Hepatic stellate cell (primary cell): Measurements from ENCODE around the gene RNU1-1.
"Not testable (repeated sequence)": the region's sequence is repeated elsewhere in the genome, so short reads cannot be mapped to it uniquely, and the experiment has no call there.

Experiments used
- DNase-seq: peaks from one replicate; pipeline ENCODE4 v3.0.0; 2011; ENCODE audit warnings: low spot score

RNU1-1 gene

DNA sequence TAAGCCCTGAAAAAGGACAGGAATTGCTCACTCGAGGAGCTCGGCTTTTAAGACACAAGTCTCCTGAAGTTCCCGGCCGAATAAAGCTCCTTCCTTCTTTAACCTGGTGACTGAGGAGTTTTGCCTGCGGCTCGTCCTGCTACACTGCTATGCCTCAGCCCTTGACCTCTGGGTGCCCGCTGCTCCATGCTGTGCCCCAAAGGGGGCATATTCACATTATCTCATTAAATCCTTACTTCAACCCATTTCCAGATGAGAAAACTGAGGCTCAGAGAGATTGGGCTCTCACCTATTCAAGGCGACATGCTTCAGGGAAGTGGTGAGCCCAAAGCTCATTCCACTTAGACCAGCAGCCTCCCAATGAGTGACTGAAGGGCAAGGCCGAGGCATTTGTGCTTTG is 20.4 kb downstream of the RNU1-1 start:
- DNase-seq = not testable (repeated sequence)

DNA sequence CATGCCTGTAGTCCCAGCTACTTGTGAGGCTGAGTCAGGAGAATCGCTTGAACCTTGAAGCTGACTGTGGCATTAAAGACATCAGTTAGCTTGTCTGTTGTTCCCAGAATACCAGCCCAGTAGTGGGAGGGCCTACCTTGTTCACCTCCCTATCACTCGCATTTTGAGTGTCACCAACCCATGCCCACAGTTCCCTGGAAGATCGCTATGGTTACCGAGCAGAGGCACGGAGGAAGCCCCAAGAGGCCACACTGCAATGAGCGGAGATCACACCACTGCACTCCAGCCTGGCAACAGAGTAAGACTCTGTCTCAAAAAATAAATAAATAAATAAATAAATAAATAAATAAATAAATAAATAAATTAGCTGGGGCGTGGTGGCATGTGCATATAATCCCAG is 21.1 kb downstream of the RNU1-1 start:
- DNase-seq = not testable (repeated sequence)

DNA sequence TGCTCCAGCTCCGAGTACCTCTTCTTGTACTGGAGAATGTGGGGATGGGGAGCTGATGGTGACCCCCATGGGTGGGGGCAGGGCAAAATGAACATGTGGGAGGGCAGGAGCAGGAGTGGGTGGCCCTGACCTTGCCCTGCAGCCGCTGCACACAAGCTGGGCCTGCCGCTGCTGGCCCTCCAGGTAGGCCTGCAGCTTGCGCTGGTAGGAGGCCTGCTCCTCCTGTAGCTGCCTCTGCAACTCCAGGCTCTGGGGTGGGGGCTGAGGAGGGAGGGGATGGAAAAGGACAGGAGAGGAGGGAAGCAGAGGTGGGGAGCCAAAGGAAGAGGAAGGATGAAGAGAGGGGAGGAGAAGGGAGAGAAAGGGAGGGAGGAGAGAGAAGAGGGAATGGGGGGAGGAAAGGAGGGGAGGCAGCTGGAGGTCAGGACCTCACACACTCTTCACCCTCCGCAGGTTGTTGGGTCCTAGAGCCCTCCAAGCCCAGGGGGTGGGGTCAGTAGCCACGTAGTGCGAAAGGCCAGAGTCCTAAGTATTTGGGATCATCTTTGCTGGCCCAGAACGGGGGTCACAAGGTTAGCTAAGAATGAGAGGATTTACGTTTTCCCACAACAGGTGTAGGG is 22.9 kb downstream of the RNU1-1 start:
- DNase-seq = no peak

DNA sequence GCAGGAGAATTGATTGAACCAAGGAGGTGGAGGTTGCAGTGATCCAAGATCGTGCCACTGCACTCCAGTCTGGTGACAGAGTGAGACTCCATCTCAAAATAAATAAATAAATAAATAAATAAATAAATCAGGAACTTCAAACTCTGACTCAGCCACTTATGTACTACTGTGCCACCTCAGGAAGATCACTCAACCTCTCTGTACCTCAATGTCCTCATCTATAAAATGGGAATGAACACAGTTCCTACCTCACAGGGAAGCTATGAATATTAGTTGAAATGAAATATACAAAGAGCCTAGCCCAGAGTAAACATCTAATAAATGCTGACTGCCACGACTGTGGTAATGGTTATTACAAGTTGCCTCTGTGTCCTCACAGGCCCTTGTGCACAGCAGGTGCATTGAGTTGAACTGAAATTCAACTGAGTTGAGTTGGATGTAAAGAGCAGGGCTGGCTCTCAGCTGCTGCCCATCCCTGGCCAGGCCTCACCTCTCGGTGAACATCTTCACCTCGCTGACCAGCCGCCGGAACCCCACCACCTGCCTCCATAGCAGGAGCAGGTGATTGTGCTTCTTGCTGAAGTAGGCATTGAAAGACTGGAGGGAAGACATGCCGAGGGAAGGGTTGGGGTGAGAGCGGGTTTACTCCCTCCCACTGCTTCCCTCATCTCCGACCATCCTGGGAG is 24.7 kb downstream of the RNU1-1 start:
- DNase-seq = not testable (repeated sequence)

DNA sequence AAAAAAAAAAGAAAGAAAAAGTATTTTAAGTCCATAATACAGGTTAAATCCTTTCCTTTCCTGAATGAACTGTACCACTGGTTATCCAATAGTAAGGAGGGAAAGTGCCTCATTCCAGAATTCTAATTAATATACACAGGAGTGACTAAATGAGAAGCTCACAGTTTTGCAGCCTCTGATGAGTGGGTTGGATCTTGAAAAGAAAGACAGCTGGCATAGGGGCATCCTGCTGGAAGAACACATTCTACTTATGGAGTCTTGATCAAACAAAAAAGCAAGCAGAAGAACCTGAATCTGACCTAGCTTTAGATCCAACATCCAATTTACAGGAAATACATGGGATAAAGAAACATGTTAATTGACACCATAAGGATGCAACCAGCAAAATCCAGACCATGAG is 27.1 kb downstream of the RNU1-1 start:
- not testable (repeated sequence) for DNase-seq

DNA sequence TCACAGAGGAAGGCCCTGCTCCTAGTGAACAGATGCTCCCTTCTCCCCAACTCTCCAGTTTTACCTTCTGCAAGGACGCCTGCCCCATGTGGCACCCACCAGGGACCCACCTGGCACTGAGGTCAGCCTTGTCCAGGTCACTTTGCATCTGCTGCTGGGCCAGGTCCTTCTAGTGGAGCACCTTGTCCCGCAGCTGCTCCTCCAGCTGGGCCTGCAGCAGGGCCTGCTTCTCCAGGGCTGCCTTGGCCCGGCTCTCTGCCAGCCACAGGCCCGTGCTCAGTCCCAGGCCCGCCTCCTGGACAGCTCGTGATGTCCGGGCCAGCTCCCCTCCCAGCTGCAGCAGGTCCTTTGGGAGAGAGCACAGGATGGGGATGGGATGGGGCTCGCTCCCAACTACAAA is 27.8 kb downstream of the RNU1-1 start:
- DNase-seq = not testable (repeated sequence)

DNA sequence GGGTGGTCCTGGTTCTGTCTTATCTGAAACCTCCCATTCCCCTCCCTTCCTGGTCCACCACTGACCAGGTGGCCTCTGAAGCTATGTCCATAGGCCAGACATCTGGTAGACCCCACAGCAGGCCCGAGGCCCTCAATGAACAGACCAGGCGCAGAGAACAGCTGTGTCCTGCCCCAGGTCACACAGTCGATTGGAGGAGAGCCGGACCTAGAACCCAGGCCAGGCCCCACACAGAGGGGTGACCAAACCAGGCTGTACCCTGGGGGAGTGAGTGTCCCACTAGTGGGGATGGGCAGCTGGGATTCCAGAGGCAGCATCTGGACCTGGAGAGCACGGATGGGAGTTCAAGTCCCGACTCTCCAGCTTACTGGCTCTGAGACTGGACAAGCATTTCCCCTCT is 29.2 kb downstream of the RNU1-1 start:
- DNase-seq = no peak

DNA sequence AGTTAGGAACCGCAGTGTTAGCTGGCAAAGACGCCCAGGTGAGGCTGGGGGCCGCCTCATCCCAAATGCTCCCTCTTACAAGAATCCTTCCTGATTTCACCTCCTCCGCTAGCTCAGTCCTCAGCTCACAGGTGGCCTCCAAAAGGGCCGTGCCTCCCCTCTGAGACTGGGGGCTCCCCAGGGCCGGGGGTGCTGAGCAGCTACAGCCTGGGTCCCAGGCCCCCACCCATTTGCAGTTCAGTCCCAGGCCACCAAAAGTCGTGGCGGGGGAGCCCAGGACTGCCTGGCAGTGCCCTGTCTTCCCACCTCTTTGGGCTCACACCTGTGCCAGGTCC is 29.6 kb downstream of the RNU1-1 start:
- DNase-seq = no peak

DNA sequence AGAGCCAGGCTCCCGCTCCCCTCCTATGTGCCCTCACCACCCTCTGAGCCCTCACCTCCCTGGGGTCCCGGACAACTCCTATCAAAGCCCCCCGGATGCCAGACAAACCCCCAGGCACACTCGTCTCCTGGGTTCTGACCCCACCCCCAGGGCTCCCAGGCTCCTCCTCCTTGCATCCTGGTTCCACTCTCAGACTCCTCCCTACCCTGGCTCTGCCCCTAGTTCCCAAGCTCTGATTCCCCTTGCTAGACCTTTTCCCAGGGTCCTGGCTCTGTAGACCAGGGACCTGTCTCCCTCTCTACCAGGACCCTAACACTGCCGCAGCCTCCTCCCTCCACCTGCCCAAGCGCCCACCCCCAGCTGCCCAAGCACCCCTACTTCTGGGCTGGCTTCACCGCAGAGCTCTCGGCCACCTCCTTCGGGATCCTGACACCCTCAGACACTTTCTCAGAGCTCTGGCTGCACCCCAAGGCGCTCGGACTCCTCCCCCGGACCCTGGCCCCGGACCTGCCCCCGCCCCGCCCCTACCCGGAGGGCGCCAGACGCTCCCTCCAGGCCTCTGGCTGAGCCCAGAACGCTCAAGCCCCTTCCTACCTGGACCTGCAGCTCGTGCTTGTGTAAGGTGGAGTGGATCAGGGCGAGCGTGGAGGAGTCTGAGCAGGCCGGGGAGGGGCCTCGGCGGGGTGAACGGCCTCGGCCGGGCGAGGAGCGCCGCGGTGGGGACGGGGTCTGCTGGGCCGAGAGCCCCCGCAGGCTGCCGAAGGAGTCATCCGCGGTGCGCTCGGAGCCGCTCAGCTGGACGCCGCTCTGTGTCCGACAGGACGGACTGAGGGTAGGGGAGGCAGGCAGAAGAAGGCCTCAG is 30.2 kb downstream of the RNU1-1 start:
- not testable (repeated sequence) for DNase-seq

DNA sequence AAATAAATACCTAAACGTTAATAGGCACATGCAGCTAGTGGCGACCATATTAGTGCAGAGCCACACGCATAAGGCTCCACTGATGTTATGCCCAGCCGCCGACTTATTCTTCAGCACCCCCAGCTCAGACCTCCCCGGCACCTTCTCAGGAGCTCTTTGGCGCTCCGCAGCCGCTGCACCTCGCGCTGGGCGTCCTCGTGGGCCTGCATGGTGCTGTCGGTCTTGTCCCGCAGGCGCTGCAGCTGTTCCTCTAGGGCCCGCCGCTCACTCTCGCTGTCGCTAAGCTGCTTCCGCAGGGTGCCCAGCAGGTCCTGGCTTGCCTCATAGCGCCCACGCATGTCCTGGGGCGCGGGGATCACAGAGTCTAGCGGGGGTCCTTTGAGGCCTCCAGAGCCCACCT is 30.9 kb downstream of the RNU1-1 start:
- not testable (repeated sequence) for DNase-seq

DNA sequence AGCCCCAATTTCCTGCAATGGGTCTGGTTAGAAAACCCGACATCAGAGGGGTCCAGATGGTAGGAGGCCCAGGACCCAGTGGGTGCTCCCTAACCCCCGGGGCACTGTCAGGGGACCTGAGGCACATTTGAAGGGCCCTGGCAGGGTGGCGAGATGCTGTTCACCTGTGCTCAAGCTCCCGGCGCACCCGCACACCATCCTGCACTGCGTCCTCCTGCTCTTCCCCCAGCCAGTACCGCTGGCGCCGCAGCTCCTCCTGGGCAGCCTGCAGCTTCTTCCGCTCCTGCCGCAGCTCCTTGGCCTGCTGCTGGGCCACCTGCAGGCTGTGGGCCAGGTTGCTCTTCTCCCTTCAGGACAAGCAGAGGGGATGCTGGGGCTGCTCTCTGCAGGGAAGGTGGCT is 36.0 kb downstream of the RNU1-1 start:
- DNase-seq = no peak

DNA sequence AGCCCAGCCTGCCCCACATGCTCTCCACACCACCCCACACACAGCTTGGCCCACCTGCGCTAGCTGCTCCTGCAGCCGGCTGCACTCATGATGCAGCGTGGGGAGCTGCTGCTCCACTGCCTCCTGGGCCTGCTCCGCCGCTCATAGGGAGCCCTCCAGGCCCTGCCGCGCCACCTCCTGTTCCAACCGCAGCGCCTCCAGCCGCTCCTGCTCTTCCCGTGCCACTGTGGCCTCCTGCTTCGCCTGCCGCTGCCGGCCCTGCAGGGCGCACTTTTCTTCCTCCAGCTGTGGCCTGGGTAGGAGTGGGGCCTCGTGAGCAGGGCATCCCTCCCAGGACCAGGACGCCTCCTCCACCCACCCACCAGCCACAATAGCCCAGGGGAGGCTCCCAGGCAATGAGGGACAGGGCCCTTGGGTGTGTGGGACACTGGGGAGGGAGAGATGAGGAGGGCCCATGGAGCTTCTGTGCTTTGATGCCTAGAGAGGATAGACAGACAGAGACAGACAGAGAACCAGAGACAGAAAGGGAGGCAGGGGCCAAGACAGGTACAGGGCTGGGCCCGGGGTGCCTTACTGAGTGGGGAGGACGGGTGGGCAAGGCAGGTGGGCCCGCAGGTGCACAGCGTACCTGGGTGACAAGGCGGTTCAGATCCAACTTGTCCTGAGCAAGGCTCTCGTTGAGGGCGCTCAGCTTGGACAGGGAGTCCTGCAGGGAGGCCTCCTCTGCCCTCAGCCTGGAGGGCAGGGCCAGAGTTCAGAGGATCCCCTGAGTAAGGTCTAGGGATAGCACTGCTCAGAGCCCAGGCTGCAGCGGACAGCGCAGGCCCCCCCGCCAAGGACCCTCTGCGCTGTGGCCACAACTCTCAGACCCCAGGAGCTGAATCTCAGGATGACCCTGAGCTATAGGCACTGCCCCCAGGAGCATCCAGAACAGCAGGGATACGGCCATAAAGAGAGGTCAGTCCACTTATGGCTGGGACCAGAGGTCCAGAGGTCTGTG is 38.0 kb downstream of the RNU1-1 start:
- not testable (repeated sequence) for DNase-seq

DNA sequence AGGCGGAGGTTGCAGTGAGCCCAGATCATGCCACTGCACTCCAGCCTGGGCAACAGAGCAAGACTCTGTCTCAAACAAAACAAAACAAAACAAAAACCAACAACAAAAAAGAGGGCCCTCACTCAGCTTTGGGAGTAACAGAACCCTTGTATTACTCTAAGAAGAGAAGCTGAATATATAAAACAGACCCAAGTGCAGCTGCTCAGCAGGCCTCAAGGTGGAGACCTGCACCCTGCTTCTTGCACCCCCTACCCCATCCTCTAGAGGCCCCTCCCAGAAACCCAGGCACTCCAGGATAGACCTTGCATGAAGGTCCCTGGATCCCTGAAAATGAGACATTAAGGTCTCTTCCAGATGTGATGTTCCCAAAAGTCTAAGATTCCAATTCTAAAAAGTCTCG is 39.2 kb downstream of the RNU1-1 start:
- not testable (repeated sequence) for DNase-seq

DNA sequence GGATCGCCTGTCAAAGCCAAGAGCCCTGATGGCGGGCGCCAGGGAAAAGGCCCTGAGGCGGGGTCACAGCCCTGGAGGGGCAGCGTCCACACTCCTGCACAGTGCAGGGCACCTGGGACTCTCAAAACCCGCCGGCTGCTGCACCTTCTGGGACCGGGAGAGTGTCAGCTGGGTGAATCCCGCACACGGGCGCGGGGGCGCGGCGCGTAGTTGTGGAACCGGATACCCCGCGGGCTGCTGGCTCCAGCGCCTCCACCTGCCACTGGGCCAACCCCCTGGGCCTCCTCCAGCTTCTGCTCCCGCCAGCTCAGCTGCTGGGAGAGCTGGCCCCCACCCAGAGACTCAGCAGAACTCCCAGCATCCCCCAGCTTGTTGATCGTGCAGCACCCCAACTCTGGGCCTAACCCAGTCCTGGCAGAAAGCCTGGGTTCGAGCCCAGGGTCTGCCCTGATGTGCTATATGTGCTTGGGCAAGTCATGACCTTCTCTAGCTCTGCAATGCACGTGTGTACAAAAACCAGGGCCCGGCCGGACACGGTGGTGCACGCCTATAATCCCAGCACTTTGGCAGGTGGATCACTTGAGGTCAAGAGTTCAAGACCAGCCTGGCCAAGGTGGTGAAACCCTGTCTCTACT is 39.8 kb downstream of the RNU1-1 start:
- no peak for DNase-seq

DNA sequence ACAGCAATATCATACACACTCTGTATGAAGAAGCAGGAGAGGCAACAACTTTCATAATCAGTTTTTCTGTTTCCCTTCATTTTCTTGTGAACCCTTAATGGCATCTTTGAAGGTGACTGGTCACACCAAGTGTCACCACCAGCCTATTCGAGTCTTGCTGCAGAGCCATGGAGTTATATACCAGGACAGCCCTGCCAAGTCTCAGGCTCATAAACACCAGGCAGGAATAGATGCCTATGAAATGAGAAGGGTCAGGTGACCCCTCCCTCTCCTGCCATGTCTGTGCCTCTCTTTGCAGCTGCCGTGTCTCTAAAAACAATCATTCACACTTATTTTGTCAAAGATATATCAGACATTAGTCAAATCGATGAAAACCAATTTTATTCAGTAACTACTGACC is 45.5 kb downstream of the RNU1-1 start:
- no peak for DNase-seq

DNA sequence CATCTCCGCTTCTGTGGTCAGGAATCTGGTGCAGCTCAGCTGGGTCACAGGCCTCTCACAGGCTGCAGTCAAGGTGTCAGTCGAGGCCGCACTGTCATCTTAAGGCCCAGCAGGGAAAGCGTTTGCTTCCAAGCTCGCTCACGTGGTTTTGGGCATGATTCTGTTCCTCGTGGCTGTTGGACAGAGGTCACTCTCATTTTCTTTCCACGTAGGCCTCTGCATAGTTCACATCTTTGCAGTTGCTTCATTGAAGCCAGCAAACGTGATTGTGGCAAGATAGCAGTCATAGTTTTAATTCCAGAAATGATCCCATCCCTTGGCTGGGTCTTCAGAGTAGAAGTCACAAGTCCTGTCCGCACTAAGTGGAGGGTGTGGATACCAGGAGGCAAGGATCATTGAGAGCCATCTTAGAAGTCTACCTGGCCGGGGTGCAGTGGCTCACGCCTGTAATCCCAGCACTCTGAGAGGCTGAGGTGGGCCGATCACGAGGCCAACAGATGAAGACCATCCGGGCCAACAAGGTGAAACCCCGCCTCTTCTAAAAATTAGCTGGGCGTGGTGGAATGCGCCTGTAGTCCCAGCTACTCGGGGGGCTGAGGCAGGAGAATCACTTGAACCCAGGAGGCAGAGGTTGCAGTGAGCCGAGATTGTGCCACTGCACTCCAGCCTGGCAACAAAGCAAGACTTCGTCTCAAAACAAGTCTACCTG is 49.0 kb downstream of the RNU1-1 start:
- no peak for DNase-seq
